Inflammatory macrophage (primary cell): ENCODE results near the gene DCX.
"Not testable (repeated sequence)": the region's sequence is repeated elsewhere in the genome, so short reads cannot be mapped to it uniquely, and the experiment has no call there.

Experiments used
- DNase-seq, 2 donors: peaks; one replicate each; pipeline ENCODE4 v3.0.0-alpha.2; 2020 to 2022

DCX gene

DNA sequence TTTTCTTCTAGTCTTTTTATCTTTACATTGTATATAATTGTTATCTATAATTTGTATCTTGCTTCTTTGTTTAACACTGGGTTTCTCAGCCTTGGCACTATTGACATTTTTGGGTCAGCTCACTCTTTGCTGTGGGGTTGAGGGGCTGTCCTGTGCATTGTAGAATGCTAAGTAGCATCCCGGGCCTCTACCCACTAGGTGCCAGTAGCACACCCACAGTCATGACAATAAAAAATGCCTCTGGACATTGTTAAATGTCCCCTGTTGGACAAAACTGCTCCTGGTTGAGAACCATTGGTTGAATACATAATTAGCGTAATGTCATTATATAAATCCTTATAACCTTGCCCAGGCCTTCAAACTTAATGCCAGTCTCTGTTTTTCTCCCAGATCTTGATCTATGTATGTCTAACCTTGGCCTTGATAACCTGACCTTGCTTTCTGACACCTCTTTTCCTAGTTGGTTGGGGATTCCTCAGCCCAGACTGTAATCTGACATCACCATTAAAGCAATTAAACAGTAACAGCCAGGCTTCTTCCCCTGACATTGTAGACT is 46.1 kb downstream of the DCX start:
- DNase-seq, result no peak

- DNase-seq, result no peak
Measured at GRCh38 chrX:111363741-111364140, 48.3 kb downstream of the DCX start.

GRCh38 chrX:111361751-111362150 is 50.2 kb downstream of the DCX start:
- DNase-seq, result no peak

DNA sequence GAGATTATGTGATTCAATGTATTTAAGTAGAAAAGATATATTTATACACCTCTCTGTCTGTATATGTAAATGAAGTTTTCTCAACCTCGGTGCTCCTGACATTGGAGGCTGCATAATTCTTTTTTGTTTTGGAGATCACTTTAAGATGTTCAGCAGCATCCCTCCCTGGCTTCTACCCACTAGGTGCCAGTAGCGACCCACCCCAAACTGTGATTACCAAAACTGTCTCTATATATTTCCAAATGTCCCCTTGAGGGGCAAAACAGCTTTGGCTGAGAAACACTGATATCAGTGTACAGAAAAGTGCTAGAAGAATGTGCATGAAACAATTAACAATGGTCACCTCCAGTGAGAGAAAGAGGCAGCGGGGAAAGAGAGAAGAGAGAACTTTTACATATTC is 51.2 kb downstream of the DCX start:
- DNase-seq, result no peak

- DNase-seq, result no peak
Measured at GRCh38 chrX:111355523-111356115, 56.4 kb downstream of the DCX start.

DNA sequence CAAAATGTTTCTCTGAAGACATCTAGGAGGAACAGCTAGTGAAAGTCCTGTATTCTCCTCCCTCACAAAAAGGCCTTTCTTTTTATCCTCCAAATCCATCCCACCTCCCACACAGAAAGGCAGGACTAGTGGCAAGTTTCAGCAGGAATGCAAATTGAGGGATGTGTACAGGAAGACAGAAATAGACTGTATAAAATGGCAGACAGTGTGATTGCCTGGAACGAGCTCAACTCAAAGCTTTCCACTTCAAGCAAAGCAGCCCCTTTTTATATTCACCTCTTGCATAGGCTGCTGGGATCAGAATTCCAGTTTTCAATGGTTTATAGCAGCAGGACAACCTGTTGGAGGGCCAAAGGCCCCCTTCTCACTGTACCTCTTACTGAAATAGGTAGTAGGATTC is 57.5 kb downstream of the DCX start:
- no peak for DNase-seq

- no peak for DNase-seq
Measured at GRCh38 chrX:111353793-111354192, 58.2 kb downstream of the DCX start.

GRCh38 chrX:111352424-111352823 is 59.6 kb downstream of the DCX start:
- DNase-seq, result no peak

DNA sequence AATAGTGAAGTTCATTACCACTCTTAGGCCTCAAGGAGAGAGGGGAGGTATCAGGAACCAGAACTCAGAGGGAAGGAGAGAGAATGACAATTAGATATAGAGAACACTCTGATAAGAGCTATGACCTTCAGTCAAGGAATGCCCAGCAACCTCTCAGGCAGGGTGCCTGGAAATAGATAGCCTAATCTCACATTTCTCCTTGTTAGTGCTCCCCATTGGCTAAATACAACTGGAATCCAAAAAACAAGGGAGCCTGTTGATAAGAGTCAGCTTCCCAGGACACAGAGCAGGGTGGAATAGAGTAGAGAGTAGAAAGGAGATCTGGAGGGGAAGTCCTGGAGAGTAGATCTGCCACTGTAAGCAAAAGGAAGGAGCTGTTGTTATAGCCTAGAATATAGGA is 62.1 kb downstream of the DCX start:
- no peak for DNase-seq

GRCh38 chrX:111349101-111349500 is 62.9 kb downstream of the DCX start:
- no peak for DNase-seq

DNA sequence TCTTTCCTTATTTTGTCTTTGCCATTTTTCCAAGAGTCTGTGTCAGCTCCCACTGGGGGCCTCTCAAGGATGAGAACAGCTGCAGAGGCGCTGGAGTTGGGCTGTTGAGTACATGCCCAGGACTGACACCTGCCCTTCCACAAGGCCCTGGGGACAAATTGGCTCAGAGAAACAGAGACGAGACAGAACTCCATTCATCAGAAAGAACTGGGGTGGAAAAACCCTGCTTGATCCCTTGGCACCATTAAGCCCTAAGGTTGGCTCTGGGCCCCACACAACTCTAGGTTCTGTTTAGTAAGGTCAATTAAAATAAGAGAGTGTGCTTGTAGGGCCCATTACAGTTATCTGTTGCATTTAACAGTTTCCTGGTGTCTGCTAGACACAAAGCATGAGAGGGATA is 63.6 kb downstream of the DCX start:
- DNase-seq, result no peak

DNA sequence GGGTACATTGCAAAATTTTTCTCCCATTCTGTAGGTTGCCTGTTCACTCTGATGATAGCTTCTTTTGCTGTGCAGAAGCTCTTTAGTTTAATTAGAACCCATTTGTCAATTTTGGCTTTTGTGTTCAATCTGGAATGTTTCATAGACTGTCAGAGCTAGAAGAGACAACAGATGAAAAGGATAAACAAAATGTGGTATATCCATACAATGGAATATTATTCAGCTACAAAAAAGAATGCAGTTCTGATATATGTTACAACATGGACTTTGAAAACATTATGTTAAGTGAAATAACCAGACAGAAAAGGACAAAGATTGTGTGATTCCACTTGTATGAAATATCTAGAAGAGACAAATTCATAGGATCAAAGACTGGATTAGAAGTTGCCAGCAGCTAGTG is 65.8 kb downstream of the DCX start:
- DNase-seq, result not testable (repeated sequence)

DNA sequence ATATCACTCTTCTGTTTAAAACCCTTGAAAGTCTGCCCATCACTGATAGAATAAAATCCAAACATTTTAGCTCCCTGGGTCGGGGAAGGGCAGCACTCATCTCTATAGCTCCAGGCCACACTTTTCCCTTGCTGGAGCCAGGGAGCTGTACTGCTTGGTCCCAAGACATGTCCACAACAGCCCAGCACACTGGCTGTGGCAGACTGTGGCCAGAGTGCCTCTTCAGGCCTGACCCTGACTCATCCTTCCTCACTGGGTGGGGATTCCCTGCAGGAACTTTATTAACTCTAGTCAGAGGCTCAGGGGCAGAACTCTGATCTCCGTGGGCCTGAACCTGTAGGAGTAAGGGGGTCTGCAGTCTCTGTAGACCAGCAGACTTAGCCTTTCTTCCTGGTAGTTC is 71.9 kb downstream of the DCX start:
- DNase-seq, result no peak

GRCh38 chrX:111339212-111339611 is 72.8 kb downstream of the DCX start:
- no peak for DNase-seq

- DNase-seq, result no peak
Measured at GRCh38 chrX:111338095-111338698, 73.8 kb downstream of the DCX start.

DNA sequence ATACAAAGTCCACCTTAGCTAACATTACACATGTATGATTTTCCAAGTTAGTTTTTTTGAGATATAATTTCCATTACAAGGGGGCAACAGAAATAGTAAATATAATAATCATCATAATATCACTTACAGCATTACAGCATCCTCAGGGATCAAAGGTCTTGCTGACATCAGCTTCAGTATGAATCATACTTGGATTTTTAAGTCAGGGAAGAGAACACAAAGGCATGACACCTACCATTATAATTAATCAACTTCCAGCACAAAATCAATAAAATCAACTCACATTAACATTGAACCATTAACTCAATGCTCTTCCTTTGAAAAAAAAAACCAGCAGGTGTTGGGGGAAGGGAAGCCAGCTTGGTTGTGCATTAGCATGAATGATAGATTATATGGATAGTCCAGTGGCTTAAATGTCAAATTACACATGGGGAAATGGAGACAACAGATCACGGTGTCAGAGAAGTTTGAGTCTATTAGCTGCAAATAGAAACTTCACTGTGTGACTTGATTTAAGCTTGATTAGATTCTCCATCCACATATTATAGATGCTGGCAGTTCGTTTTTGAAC is 74.8 kb downstream of the DCX start:
- DNase-seq, result no peak

- DNase-seq, result no peak
Measured at GRCh38 chrX:111336141-111336540, 75.9 kb downstream of the DCX start.

GRCh38 chrX:111329370-111329769 is 82.6 kb downstream of the DCX start:
- no peak for DNase-seq

DNA sequence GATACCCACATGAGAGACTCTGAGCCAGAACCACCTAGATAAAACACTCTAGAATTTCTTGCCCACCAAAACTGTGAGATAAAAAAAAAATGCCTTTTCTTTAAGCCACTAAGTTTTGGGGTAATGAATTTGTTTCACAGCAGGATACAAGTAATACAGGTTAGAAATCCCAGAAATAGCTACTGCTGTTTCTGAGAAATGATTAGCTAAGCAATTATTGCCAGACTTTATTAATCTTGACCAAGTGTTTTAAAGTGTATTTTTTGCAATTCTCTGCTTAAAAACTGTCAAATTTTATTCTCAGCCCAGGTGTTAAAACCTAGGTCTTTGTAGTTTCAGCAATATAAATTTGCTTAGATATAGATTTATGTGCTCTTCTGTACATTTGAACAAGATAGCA is 83.1 kb downstream of the DCX start:
- DNase-seq, result no peak

DNA sequence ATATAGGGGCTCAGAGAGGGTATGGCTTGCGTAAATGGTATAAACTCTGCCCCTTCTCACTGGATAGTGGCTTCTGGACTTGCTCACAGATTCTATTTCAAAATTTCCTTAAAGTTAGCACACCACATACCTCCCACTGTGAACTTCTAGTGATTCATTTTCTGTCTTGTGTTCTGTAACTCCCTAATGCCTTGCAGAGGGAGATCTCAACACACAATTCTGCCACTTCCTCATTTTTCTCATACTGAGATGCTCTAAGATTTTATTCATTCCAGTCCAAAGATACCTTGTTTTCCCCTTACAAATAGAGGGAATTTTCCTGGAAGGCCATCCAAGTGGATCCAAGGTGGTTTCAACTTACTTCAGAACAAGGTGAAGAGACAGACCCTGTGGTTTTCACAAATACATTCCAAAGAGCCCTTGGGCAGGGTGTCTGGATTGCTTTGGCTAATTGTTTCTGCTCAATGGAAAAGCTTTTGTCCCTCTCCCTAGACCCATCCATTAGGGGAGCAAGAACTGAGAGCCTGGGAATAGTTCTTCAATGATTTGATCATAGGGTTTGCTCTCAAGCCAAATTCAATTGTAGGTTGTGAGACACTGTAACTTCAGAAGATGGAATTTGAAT is 89.6 kb downstream of the DCX start:
- no peak for DNase-seq

DNA sequence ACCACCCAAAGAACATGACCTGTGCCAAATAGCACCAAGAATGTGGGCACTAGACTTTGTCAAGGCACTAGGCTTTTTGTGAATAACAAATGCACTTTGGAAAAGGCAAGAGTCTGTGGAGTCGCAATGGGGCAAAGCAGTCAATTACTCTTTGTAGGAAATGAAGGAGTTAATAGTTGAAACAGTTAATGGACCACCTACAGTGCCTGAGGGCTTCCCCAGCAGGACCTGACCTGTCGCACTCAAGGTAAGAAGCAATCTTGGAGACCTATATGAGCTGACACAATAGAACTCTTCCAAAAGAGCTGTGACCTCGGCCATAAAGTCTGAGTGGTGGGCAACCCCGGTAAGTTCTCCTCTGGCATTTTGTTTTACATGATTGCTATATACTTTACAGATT is 92.5 kb downstream of the DCX start:
- no peak for DNase-seq

DNA sequence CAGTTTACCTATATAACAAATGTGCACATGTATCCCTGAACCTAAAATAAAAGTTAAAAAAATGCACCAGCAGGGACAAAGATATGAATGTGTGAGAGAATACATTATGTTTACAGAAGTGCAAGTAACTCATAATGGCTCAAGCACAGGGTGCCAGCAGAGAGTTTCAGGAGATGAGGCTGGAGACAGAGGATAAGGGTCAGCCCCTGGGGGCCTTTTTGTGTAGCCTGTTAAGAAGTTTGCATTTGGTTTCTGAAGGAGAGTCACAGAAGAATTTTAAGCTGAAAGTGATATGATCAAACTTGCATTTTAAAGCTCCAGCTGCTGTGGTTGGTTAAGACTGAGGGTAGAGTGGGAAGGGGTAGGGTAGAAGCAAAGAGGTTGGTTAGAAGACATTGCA is 93.1 kb downstream of the DCX start:
- no peak for DNase-seq

DNA sequence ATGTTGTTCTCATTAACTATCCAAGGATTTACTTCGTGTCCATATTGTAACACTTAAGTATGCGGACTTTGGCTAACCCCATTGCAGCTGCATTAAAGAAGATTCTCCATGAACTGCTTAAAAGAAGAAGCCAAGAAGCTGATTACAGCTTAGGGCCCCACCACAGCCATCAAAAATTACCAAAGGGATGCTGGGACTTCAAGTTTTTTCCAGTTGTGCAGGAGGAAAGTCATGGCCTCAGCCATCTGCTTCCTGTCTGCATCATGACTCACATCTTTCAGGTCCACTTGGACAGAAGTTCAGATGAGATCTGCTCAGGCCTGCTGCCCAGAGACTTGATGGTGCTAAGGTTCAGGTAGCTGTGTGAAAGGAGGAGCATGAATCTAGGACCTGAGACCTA is 102.9 kb downstream of the DCX start:
- DNase-seq, result no peak

DNA sequence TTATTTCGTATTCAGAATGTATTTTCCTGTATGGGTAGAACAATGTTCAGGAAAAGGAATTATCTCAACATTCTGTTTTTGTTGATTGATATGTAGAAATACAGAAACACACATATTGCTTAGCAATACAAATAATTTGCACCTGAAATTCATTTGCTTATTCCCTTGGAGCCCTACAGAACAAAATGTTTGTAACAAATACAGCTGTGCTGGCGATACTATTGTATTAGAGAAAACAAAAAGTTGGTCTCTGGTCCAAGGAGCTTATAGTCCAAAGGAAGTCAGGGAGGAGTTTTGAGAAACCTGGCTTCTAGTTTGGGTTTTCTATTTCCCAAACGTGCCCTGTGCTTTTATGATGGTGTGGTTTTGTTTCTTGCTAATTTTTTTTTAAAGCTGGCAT is 104.0 kb downstream of the DCX start:
- no peak for DNase-seq
